Uterus (tissue), 2 donors: ENCODE data around the gene DRC7.

Experiments used
- CTCF ChIP-seq, 4 experiments: fragments of 200-600 bp in 2 of 4; fragments of 450-650 bp in 2 of 4; sonication (generic) in 2 of 4; IDR thresholded peaks; one replicate each; pipeline ENCODE4 v1.5.1; 2016 to 2019; ENCODE audit warnings: antibody characterized with exemption in 4 of 4, mild to moderate bottlenecking in 2 of 4, moderate library complexity in 1 of 4
- POLR2A ChIP-seq, 2 donors: fragments of 450-650 bp; IDR thresholded peaks; one replicate each; pipeline ENCODE4 v1.6.1; 2016; ENCODE audit warnings: antibody characterized with exemption in 2 of 2, mild to moderate bottlenecking in 1 of 2, moderate library complexity in 1 of 2

GRCh38 chr16:57722651-57723050, 28.0 kb downstream of the DRC7 start:
- TF ChIP-seq POLR2A (IDR thresholded peaks at IDR 0.05) (no peak), CTCF (IDR thresholded peaks at IDR 0.05) (no peak)
